ENCODE data around the gene TBX10. TPM values are rescaled to one million over a fixed set of nuclear protein-coding genes. Genes with fewer than 3 reads are reported as not detected.

Gene TBX10
- polyA plus RNA-seq, 1 donor (not counting 4 experiments of a cell fraction or from before 2014, with no cell fraction given) = not detected

DNA sequence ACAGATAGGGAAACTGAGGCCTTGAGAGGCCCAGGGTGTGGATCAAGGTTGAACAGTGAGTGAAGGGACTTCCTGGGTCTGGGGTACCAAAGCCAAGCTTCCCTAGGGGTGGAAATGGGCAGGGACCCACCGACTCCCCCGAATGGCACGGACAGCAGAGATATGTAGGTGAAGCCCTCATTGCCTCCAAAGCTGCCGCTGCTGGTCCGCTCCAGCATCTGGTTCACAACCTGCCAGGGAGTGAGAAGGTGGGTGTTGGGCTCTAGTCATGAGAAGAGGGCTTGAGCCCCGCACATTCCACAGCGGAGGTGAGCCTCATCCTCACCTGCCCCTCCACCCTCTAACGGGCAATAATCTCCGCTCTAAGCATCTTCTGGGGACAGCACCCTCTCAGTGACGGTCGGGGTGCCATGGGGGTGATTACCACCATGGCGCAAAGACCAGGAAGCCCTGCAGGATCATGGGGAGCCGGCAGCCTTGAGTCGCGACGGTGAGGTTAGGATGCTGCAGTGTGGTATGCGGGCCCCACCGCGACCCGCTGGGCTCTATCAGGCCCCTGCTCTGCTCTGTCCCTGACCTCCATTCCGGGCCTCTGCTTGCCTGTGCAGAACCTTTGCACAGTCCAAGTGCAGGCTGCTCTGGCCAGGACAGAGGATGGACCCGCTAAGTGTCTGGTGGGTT lies 24.1 kb upstream of the TBX10 start:
- no peak for FAIRE-seq
- Histone ChIP-seq H3K27ac (ENCODE audit: control insufficient read depth, insufficient read depth, low read length) (no peak overlapping the region), H3K9me3 (ENCODE audit: control insufficient read depth, low read depth, low read length) (no peaks in the 10 kb centered on the region), H4K20me1 (ENCODE audit: control insufficient read depth, extremely low read depth, insufficient read depth, low read length) (no peaks in the 10 kb centered on the region), H3K9me1 (ENCODE audit: control insufficient read depth, extremely low read depth, insufficient read depth, low read length) (no peaks in the 10 kb centered on the region), H2AFZ (ENCODE audit: control insufficient read depth, low read length) (no peak overlapping the region), H3K4me1 (ENCODE audit: control insufficient read depth, extremely low read depth, insufficient read depth, low read length) (no peaks in the 10 kb centered on the region), H3K4me2 (ENCODE audit: control insufficient read depth, extremely low read depth, insufficient read depth, low read depth, low read length) (no peak overlapping the region), H3K27me3 (ENCODE audit: control insufficient read depth, extremely low read depth, insufficient read depth, low read length) (no peaks in the 10 kb centered on the region), H3K9ac (ENCODE audit: control insufficient read depth, extremely low read depth, insufficient read depth, low read length) (no peak overlapping the region), H3K79me2 (ENCODE audit: control insufficient read depth, insufficient read depth, low read length) (no peaks in the 10 kb centered on the region), H3K36me3 (ENCODE audit: control insufficient read depth in 2 of 2, extremely low read depth in 1 of 2, insufficient read depth in 2 of 2, low read length in 2 of 2) (no peaks in the 10 kb centered on the region), H3K4me3 (ENCODE audit: control insufficient read depth in 2 of 3, extremely low read depth in 1 of 3, insufficient read depth in 2 of 3, low read depth in 1 of 3, low read length in 3 of 3) (no peak overlapping the region)
- dilution Hi-C loops (cut with MboI; ENCODE audit: extremely low pct_ligation_motif_present, low sequenced_read_pairs) = no loop called here
- no peak for DNase-seq (ENCODE audit: low read depth, low spot score)
- TF ChIP-seq, protein P1, sequence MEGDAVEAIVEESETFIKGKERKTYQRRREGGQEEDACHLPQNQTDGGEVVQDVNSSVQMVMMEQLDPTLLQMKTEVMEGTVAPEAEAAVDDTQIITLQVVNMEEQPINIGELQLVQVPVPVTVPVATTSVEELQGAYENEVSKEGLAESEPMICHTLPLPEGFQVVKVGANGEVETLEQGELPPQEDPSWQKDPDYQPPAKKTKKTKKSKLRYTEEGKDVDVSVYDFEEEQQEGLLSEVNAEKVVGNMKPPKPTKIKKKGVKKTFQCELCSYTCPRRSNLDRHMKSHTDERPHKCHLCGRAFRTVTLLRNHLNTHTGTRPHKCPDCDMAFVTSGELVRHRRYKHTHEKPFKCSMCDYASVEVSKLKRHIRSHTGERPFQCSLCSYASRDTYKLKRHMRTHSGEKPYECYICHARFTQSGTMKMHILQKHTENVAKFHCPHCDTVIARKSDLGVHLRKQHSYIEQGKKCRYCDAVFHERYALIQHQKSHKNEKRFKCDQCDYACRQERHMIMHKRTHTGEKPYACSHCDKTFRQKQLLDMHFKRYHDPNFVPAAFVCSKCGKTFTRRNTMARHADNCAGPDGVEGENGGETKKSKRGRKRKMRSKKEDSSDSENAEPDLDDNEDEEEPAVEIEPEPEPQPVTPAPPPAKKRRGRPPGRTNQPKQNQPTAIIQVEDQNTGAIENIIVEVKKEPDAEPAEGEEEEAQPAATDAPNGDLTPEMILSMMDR (optimal IDR thresholded peaks at IDR 0.05 in 1 of 3, IDR thresholded peaks at IDR 0.05 in 1 of 3, conservative IDR thresholded peaks at IDR 0.05 in 1 of 3; ENCODE audit: extremely low read depth in 1 of 3, insufficient read depth in 2 of 3, low read length in 3 of 3) = no peak
- no peak for TF ChIP-seq EZH2 (IDR thresholded peaks at IDR 0.05; ENCODE audit: low read length)

DNA sequence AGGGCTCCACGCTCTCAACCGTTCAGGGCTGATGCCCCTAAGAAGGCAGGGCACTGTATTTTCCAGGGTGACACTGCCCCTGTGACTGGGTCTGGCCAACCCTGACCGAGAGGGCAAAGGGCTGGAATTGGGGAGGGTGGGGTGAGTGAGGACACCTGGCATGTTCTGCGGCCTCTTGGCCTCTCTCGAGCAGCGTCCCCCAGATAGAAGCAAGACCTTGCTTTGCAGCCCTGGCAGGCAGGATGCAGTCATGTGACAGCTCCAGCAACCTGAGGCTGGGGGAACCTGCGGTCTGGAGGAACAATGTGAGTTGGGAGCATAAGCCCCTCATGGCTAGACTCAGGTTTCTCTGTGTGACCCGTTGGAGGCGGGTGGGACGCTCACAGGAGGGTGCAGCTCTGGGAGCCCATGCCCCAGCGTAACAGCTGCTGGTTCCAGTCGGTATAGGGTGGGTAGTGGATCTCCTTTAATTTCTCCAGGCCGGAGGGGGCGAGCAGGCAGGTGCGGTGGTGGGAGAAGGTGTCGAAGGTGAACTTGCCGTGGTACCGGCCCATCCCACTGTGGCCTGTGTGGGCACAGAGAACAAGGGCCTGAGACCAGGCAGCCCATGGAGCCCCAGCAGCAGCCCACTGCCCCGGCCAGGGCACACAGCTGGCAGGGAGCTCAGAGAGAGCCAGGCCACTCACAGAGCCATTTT lies 23.4 kb upstream of the TBX10 start:
- Histone ChIP-seq H3K27me3 (ENCODE audit: control insufficient read depth, extremely low read depth, insufficient read depth, low read length) (no peaks in the 10 kb centered on the region), H3K4me3 (ENCODE audit: control insufficient read depth in 2 of 3, extremely low read depth in 1 of 3, insufficient read depth in 2 of 3, low read depth in 1 of 3, low read length in 3 of 3) (no peak overlapping the region), H3K4me1 (ENCODE audit: control insufficient read depth, extremely low read depth, insufficient read depth, low read length) (no peaks in the 10 kb centered on the region), H3K9me1 (ENCODE audit: control insufficient read depth, extremely low read depth, insufficient read depth, low read length) (no peaks in the 10 kb centered on the region), H3K79me2 (ENCODE audit: control insufficient read depth, insufficient read depth, low read length) (no peaks in the 10 kb centered on the region), H3K36me3 (ENCODE audit: control insufficient read depth in 2 of 2, extremely low read depth in 1 of 2, insufficient read depth in 2 of 2, low read length in 2 of 2) (no peaks in the 10 kb centered on the region), H3K9me3 (ENCODE audit: control insufficient read depth, low read depth, low read length) (no peaks in the 10 kb centered on the region), H3K4me2 (ENCODE audit: control insufficient read depth, extremely low read depth, insufficient read depth, low read depth, low read length) (no peak overlapping the region), H4K20me1 (ENCODE audit: control insufficient read depth, extremely low read depth, insufficient read depth, low read length) (no peaks in the 10 kb centered on the region), H3K9ac (ENCODE audit: control insufficient read depth, extremely low read depth, insufficient read depth, low read length) (no peak overlapping the region), H2AFZ (ENCODE audit: control insufficient read depth, low read length) (no peak overlapping the region), H3K27ac (ENCODE audit: control insufficient read depth, insufficient read depth, low read length) (no peak overlapping the region)
- DNase-seq (ENCODE audit: low read depth, low spot score) = no peak
- dilution Hi-C loops (cut with MboI; ENCODE audit: extremely low pct_ligation_motif_present, low sequenced_read_pairs) = no loop called here
- TF ChIP-seq, protein P1 (optimal IDR thresholded peaks at IDR 0.05 in 1 of 3, IDR thresholded peaks at IDR 0.05 in 1 of 3, conservative IDR thresholded peaks at IDR 0.05 in 1 of 3; ENCODE audit: extremely low read depth in 1 of 3, insufficient read depth in 2 of 3, low read length in 3 of 3) = no peak
- no peak for TF ChIP-seq EZH2 (IDR thresholded peaks at IDR 0.05; ENCODE audit: low read length)
- no peak for FAIRE-seq

Measured in keratinocyte (primary cell).